ENCODE measurements around the gene EXOC5.

- TF ChIP-seq CTCF (IDR thresholded peaks at IDR 0.05) (no peak), POLR2A (IDR thresholded peaks at IDR 0.05) (no peak), POLR2AphosphoS5 (IDR thresholded peaks at IDR 0.05) (no peak), EP300 (IDR thresholded peaks at IDR 0.05) (no peak)
Observed at GRCh38 chr14:57299511-57299910, 30.8 kb upstream of the EXOC5 start.

Measured in stomach (tissue), 4 donors.